WTC11 (cell line): ENCODE measurements around the gene BNC2.

Experiments used
- CTCF ChIP-seq: fragments of 200-600 bp; IDR thresholded peaks from 2 replicates; pipeline ENCODE4 v1.8.0; 2022; ENCODE audit warnings: antibody characterized with exemption
- TEAD4 ChIP-seq: sonication (generic); formaldehyde crosslinking; IDR thresholded peaks from 2 replicates; pipeline ENCODE4 v1.8.0; 2022; ENCODE audit warnings: mild to moderate bottlenecking, missing genetic modification reagents

- TF ChIP-seq CTCF (no peak), TEAD4 (CRISPR knock-in tag) (no peak)
These were observed 119.9 kb downstream of the BNC2 start for GRCh38 chr9:16750553-16750952.
